Left hindlimb (tissue), 1 donor: ENCODE data around the gene TMEM207.
"Not testable (repeated sequence)": the region's sequence is repeated elsewhere in the genome, so short reads cannot be mapped to it uniquely, and the experiment has no call there.

Experiments used
- DNase-seq: peaks from one replicate; pipeline ENCODE4 v3.0.0-alpha.2; 2018

TMEM207 gene

GRCh38 chr3:190449801-190450200, at the start of gene TMEM207:
TSS of gene TMEM207 (minus strand) at chr3:190449901. CDS start at chr3:190449809, 92 bp downstream.
- DNase-seq = no peak

DNA sequence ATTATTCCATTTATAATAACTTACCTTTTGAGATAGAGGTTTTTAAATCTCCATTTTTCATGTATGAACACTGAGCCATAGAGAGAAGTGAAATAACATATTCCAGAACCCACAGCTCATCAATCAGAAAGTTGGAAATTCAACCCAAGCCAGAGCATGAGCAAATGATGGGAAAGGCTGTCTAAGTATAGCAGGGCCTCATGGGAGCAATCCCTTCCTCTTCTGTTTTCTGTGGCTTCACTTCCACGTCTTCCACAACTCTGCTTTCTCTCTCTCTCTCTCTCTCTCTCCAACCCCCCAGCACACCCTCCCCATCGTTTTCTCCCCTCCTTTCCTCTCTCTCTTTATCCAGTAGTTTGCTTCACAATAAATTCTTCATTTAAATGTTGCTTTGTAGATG, 49.4 kb upstream of the TMEM207 start:
- no peak for DNase-seq

DNA sequence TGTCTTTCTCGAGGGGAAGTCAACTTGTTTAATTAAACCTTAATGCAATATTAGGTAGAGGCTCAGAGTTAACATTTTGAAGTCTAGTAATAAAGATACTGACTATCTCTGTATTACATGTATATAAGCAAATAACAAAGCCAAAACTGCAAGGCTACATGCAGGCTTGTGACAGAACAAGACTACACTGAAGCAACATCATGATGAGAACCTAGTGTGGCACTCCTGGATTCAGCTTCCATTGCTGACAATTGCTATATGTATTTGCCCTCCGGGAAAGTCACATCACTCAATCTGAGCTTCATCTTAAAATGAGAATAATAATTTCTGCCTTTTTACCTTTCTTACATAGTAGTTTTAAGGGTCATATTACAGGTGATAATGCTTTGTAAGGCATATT, 48.6 kb upstream of the TMEM207 start:
- no peak for DNase-seq

DNA sequence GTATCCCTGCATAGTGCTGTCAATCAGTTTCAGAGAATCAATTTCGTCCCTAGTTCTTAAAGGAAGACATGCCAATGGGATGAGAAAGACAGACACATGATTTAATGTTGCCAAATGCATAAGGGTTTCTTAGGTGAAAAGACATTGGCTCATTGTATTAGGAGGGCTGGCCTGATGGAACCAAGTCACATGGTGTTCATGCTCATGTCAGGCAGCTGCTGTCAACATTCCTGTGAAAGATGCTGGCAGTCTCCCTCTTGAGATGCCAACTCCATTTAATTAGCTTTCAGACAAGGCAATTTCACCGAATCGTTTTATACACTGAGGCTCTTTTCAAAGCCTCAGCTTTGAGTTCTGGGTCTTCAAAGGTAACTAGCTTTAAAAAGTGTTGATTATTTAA, 48.1 kb upstream of the TMEM207 start:
- DNase-seq = no peak

GRCh38 chr3:190496859-190497258, 47.2 kb upstream of the TMEM207 start:
- no peak for DNase-seq

DNA sequence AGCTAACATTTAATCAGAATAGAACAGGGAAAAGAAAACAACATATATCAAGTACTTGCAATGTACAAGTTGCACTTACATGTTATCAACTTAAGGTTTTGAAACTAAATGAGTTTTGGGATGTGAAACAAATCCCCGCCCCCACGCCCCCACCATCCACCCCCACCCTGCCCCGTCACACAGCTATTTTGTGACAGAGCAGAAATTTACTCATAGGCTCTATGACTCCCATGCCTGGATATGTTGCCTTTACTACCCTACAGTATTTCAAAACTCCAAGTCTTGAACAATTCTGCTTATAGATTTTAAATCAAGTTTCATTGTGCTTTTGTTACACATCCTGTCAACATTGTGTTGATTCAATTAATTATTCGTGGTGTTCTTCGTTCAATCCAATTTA, 46.1 kb upstream of the TMEM207 start:
- no peak for DNase-seq

DNA sequence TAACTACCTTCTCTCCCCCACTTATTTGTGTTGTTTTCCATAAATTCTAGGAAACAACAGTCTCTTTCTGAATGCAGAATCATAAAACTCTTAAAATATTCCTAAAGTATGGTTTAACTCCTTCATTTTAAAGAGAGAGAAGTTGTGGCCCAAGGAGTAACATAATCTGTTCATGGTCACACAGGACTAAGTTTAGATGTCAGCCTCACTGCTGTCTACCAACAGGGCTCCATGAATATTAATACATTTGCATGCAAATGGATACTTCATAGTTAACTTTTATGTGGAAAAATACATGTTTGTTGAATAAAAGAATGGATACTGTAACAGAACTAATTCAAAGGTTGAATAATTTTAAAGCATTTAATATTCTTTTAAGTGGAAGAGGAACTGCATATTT, 45.7 kb upstream of the TMEM207 start:
- no peak for DNase-seq

GRCh38 chr3:190494907-190495306, 45.2 kb upstream of the TMEM207 start:
- DNase-seq = no peak

GRCh38 chr3:190492966-190493365, 43.3 kb upstream of the TMEM207 start:
- no peak for DNase-seq

GRCh38 chr3:190492129-190492528, 42.4 kb upstream of the TMEM207 start:
- no peak for DNase-seq

- no peak for DNase-seq
Measured at GRCh38 chr3:190491533-190492054, 41.9 kb upstream of the TMEM207 start.

GRCh38 chr3:190486908-190487607, 37.4 kb upstream of the TMEM207 start:
- no peak for DNase-seq

GRCh38 chr3:190486533-190486864, 36.8 kb upstream of the TMEM207 start:
- DNase-seq = no peak

DNA sequence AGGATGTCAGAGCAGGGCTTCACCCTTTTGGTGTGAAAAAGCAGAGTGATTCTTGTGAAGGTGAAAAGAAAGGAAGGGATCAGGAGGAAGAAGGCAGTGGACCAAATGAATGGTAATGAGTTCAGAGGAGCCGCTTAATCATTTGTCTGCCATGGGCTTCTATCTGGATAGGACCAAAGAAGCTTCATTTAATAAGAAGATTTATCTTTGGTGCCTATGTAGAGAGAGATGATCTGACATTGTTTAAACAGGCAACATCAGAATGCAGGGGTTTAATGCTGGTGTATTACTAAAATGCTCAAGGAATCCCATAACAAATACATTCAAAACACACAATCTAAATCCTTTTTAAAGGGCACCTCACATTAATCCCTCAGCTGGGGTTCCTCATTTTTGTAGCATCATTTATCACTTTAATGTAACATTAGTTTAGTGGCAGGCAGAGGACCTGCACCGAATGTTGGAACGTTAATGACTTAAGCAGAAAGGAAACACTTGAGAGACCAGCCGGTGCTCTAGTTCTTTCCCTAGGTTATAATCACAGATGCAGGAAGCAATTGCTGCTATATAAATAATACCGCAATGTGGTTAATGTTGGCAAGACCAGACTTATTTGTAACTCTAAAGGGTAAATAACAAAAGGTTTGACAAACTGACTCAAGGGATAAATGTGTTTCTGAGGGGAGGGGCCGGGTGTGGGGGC, 36.3 kb upstream of the TMEM207 start:
- DNase-seq = no peak

DNA sequence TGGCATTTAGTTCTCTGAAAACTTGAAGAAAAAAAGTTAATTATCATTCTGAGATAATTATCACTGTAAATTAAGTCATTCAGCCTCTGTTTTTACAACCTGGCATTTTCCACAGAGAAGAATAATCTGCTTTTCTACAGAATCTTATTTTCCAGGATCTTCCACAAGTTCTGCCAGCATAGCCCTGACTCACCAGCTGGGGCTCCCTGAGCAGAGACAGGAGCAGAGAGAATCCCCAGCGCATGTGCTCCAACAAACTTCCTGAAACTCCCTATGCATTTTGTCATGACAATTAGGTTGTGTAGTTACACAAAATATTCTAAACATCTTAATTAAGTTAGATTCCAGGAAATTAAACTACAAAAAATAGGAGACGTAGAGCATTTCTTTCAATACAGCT, 32.1 kb upstream of the TMEM207 start:
- no peak for DNase-seq

DNA sequence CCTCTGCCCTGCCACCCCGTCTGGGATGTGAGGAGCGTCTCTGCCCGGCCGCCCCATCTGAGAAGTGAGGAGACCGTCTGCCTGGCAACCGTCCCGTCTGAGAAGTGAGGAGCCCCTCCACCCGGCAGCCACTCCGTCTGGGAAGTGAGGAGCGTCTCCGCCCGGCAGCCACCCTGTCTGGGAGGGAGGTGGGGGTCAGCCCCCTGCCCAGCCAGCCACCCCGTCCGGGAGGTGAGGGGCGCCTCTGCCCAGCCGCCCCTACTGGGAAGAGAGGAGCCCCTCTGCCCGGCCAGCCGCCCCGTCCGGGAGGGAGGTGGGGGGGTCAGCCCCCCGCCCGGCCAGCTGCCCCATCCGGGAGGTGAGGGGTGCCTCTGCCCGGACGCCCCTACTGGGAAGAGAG, 23.6 kb upstream of the TMEM207 start:
- DNase-seq = not testable (repeated sequence)

DNA sequence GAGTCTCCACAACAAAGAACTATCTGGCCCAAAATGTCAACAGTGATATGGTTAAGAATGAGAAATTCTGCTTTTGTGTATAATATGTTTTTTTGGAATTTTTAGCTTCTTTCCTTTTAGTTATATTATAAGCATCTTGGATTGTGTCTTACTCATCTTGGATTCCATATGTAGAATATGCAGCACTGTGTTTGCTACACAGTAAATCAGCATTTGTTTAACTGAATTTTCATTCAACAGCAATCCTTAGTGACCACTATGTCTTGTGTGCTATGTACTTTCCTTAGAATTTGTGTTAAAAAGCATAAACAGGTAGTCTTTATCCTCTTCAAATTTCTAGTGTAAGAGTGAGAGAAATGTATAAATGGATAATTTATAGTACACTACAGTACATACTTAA, 18.2 kb upstream of the TMEM207 start:
- DNase-seq = no peak

GRCh38 chr3:190458040-190458439, 8.3 kb upstream of the TMEM207 start:
- DNase-seq = no peak

GRCh38 chr3:190456770-190457169, 7.1 kb upstream of the TMEM207 start:
- DNase-seq = no peak

- no peak for DNase-seq
Measured at GRCh38 chr3:190455828-190456227, 6.1 kb upstream of the TMEM207 start.

DNA sequence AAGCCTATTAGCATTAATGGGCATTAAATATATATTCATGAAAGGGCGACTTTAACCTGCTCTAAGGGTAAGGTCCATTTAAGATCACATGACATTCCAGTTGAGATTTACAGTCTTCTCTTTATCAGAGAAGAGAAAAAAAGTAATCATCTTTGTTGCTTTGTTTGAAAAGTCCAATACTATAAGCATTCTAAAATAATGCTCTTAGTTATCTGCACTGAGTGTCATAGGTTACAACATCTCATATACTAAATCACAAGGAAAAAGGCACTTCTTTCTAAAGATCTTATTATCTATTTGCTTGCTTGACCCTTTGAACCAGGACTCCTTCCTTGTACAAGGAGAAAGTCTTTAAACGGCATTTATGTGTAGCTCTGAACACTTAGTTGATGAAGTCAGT, 1.4 kb downstream of the TMEM207 start:
- DNase-seq = no peak

DNA sequence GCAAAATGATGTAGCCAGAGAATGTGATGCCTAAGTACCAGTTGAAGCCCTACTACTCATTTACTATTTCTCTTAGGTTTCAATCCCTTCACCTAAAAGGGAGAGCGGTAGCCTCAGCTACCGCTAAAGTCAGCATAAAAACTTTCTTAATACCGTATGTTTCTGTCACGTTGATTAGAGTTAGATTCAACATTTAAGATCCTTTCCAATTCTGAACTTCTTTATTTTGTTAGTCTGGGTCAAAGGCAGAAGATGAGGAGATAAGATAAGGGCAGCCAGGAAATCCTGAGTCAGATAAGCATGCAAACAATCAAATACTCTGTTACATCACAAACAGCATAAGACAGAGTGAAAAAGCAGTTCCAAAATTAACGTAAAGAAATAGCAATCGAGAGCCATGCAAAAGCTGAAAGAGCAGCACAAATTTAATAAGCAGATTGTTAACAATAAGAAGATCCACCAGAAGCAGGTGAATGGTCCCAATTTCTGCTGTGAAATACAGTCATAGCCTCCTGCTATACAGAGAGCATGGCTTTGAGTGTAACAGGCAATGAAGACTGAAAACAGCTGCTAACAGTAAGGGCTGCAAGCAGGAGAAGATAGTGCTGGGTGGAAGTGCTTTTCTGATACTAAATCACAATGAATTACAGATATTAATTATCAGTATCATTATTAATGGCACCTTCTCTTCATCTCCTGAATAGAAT, 3.0 kb downstream of the TMEM207 start:
- no peak for DNase-seq

- no peak for DNase-seq
Measured at GRCh38 chr3:190444576-190445145, 5.0 kb downstream of the TMEM207 start.

DNA sequence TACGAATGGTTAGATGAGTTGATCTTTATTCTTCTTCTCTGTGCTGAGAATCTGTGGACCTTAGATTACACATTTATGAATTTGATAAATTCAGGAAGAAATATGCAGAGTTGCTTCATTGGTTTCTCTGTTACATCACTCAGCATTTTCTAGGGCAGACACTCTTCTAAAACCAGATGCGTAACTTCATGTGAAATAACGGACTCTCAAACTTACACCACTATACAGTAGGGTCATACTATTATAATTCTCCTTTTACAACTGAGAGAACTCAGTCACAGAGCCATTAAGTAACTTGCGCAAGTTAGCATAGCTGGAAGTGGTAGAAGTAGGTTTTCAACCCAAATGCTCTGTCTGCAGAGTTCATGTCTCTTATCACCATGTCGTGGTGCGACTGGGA, 5.7 kb downstream of the TMEM207 start:
- DNase-seq = no peak
